HG03064 (cell line): ENCODE measurements around the gene ATP8A2.
"Not testable (repeated sequence)": the region's sequence is repeated elsewhere in the genome, so short reads cannot be mapped to it uniquely, and the experiment has no call there.

ENCODE experiments used
- ATAC-seq: cut with Tn5 transposase; IDR thresholded peaks from one replicate; pipeline ENCODE4 v1.9.1; 2021; ENCODE audit warnings: low read depth; ENCODE audit not compliant: unreplicated experiment

Gene ATP8A2

DNA sequence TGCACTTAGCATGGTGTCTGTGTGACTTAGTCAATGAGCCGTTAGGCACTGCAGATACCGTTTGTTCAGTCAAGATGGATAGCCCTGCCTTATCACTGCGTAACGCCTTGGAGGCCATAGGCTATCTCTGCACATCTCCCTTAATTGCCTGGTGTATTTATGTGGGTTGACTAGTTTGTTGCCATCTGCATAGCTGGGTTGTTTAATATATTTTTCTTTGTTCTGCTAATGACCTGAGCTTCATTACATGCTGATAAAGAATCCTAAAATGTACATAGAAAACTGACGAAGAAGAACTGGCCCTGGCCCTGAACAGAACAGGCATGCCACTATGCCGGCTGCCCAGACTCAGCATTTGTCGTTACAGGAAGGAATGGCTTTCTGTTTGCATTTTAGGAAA, 382.2 kb downstream of the ATP8A2 start:
- no peak for ATAC-seq

DNA sequence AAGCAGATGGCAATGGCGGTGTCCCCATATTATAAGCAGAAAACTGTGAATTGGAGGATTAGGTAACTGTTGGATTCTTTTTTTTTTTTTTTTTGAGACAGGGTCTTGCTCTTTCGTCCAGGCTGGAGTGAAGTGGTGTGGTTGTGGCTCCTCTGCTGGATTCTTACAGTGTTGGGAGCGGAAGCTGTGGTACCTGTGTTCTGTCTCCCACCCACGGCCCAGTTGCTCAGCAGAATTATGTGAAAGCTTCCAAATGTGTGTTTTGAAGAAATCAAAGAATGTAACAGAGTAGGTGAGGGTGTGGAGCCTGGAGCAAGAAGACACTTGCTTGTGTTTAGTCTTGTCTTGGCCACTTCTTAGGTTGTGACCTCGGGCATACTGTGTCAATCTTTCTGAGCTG, 384.5 kb downstream of the ATP8A2 start:
- no peak for ATAC-seq

DNA sequence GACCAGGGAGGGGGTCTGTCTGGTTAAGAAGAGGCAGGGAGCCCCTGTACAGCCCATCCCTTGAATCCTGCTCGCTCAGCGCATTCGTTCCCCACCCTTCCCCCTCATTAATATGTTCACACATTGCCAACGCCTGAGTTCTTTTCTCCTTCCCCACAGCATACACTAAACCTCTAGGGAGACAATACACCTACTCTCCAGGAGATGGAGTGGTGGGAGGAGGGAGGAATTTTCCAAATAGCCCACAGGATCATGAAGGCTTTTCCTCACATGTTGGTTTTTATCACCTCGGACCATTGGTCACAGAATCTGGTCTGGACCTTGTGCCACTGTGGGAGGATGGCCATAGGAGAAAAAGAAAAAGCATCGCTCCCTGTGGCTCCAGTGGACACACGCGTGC, 385.1 kb downstream of the ATP8A2 start:
- no peak for ATAC-seq

DNA sequence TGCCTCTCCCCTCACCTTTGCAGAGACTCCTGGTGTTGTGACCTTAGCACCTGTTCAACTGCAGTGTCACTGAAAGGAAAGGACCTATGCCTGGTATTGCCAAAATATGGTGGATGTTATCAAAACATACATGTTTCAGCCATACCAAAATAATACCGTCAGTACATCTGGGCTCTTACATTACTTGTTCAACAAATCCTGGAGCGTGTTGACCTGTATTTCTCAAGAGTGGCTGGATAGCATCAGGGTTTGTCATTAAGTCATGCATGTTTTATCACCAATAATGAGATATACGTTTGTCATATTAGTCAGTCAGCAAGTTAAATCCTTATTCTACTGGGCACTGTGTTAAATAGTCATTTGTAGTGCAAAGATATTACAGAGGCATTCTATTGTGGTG, 389.3 kb downstream of the ATP8A2 start:
- ATAC-seq = no peak

DNA sequence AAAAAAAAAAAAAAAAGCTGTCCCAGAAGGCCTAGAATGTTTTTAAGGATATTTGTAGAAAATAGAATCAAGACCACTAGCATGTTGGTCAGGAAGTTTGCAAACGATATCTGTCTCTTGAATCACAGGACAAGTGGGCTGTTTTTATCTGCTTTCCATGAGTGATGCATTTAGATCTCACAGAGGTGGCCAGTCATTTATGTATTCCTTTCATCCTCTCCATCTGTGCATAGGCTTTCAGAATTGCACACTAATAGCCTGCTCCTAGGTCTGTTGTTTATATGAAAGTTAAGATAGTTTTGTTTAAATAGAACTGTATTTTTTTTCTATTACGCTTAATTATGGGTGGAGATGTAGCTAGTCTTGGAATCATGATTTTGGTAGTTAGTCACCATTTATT, 390.5 kb downstream of the ATP8A2 start:
- ATAC-seq = no peak

DNA sequence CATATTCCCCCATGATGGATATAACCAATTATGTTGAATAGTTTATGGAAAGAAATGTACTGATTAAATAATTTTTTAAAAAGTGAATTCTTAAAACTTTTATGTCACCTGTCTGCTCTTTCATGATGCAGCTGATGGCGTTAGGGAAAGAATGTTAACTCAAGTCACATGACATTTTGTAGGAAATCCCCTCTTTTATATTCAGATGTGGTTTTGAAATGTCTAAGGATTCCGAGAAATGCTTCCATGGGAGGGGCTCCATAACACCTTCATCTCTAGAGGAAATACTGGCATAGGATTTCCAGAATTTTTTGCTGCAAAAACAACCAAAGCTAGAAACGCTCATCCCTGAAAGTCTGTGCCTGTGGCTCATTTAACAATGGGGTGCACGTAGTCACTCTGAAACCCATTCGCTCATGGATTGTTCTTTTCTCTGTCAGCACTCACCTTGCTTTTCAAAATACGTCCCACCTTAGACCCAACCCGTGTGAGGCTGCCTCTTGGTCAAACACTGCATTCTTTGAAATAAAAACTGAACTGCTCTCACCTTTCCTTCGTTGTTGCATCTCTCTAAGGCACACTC, 391.1 kb downstream of the ATP8A2 start:
- ATAC-seq = no peak

DNA sequence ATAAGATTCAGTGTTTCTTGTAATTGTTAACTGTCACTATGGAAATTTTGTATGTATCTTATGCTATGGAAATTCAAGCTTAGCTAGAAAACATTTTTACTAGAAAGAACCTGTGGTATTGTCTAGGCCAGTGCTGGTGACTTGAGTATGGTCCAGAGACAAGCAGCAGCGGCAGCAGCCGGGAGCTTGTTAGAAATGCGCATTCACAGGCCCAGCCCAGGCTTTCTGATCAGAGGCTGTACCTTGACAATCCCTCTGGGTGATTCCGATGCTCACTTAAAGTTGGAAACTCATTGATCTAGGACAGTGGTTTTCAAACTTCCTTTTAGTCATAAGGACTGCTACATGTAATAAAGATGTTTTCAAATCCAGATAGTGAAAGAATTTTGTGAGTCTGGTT, 392.6 kb downstream of the ATP8A2 start:
- ATAC-seq = no peak

DNA sequence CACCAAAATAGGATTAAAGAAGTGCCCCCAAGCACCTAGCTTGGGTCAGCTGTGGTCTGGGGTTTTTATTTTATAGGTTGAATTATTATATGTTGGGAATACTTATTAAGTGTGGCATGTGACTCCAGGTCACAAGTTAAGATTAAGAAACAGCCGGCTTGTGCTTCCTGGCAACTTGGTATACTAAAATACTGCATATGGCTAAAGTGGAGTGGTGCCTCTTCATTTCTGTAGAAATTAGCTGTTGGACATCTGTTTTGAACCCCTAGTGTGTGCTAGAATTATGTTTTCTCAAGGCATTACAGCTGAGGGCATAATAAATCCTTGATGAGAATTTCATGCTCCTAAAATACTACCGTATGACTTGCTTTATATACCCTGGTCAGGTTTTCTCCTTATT, 393.5 kb downstream of the ATP8A2 start:
- no peak for ATAC-seq

DNA sequence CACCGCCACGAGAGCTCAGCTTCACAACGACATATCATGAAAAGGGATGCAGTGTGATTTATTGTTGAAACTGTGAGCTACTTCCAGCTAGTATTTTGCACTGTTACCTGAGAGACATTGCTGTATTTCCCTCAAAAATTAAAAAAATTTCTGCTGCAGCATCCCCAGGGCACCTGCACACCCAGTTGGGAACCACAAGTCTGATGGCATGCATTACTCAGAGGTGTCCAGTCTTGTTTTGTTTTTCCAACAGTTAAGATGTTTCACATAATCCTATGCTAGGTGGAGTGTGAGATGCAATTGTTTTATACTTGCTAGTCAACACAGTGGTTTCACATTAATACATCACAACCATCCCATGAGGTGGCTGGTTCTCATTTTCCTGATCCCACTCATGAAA, 394.8 kb downstream of the ATP8A2 start:
- no peak for ATAC-seq

DNA sequence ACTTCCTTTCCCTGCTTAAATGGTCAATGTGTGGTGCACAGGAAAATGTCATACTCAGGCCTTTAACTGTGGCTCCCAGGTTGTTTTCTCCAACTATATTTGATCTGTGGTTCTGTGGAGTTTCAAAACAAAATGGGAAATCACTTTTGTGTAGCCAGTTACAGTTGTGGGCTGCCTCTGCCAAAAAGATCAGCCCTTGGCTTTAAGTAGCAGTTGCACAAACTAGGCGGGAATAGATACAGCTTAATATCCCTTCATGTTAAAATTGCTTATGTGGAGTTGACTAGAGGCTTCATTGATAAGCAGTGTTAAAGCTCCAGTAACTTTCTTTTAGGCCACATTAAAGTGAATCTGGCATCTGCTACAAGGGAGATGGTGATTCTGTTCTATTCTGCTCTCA, 395.2 kb downstream of the ATP8A2 start:
- no peak for ATAC-seq

DNA sequence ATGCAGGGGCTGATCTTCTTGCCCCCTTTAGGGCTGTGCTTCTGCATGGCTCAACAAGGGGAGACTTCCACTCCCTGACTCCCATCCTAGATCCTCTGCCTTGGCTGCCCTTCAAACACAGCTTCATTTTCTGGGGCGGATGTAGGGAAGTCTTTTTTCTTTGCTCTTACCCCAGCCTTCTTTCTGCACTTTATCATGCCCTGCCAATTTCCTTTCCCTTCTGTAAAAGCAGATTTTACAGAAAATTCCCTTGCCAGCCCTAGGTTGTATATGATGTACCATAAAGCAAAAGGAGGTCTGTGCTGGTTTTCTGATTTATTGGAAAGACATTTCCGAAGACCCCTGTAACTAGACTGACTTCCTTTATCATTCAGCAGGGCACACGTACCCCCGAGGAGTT, 396.6 kb downstream of the ATP8A2 start:
- no peak for ATAC-seq

DNA sequence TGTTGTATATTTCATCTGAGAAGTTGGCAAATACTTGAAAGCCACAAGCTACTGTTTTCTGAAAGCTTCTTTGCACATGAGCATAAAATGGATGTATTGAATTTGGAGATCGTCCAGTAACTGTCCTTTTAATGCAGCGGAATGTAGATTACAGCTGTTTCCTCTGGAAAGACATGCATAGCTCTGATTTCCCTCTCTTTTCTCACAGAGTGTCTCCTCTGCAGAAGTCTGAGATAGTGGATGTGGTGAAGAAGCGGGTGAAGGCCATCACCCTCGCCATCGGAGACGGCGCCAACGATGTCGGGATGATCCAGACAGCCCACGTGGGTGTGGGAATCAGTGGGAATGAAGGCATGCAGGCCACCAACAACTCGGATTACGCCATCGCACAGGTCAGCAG, 397.1 kb downstream of the ATP8A2 start:
- no peak for ATAC-seq

DNA sequence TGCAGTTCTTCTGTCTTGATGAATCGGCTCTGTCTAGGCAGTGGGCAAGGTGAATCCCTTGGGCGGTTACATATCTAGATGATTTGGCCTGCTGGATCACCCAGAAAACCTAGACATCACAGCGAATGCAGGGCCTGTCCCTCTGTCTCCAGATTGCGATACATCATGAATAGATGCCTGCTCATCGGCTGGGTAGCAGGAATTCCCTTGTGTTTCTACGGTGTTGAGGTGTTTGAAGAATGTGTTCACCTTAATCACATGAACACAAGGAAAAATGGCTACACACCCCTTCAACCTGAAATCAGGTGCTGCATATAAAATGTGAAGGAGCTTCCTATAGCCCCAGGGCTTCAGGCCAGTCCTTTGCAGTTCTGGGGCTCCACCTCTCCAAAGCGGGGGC, 398.8 kb downstream of the ATP8A2 start:
- ATAC-seq = no peak

DNA sequence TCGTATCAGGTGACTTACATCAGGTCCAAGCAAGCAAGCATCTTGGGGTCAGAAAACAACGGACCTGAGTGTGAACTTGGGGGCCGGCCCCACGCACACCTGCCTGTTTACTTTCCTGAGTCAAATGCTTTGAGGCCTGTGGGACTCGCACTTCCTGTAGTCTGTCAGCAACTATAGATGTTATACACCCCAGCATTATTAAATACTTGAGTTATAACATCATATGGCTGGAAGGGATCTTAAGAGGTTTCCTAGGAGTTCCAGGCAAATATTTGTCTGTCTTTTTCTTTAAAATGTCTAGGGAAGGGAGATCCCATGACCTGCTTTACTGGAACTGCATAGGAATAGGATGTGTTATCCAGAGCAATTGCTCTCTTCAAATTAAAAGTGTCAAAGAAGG, 399.4 kb downstream of the ATP8A2 start:
- no peak for ATAC-seq

DNA sequence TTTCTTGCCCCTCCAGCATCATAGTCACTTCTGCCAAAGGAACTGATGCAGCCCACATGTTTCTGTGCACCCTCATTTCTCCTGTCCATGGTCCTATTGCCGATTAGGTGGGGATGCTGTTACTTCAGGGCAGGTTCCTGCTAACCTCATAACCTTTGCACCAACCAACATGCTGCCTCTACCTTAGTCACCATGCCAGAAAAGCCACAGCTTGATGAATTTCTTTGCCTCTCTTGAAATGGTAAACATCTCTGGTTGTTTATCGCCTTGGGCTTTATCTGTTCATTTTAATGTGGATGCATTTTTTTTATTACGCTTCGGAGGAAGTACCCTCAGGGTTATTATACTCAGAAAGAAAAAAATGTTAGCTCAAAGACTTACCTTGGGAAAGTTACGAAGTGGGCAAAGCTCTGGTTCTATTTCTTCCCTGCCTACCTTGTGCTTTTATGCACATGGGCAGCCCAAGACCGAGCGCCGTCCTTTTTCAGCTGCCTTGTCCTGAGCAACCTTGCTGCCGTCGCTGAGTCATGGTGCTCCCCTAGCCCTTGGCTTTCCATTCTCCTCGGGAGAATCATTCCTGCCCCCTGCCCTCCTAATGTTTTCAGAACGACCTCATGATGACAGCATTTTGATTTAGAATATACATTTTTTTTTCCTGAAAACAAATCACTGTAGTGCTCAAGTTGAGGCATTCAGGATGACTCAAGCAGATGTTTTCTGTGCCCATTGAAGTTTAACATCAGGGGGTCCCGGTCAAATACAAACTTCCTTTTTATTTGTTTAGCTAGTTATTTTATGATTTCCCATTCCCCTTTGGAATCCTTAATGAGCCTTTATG, 400.1 kb downstream of the ATP8A2 start:
- no peak for ATAC-seq

DNA sequence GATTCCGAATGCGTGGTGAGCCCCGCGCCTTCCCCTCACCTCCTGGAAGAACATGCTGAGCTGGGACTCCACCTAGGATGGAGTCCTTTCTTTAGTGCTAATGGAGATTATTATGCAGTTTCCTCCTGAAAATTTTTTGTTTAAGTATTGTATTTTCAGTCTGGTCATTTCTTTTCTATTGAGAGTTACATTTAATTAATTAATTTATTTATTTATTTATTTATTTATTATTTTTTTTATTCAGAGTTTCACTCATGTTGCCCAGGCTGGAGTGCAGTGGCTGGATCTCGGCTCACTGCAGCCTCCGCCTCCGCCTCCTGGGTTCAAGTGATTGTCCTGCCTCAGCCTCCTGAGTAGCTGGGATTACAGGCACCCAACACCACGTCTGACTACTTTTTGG, 400.8 kb downstream of the ATP8A2 start:
- ATAC-seq = not testable (repeated sequence)

DNA sequence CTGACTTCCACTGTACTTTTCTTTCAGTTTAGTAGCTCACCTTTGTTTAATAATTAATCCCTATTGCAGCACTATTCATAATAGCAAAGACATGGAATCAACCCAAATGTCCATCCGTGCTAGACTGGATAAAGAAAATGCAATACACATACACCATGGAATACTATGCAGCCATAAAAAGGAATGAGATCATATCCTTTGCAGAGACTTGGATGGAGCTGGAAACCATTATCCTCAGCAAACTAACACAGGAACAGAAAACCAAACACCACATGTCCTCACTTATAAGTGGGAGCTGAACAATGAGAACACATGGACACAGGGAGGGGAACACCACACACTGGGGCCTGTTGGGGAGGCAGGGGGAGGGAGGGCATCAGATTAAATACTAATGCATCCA, 402.3 kb downstream of the ATP8A2 start:
- not testable (repeated sequence) for ATAC-seq

DNA sequence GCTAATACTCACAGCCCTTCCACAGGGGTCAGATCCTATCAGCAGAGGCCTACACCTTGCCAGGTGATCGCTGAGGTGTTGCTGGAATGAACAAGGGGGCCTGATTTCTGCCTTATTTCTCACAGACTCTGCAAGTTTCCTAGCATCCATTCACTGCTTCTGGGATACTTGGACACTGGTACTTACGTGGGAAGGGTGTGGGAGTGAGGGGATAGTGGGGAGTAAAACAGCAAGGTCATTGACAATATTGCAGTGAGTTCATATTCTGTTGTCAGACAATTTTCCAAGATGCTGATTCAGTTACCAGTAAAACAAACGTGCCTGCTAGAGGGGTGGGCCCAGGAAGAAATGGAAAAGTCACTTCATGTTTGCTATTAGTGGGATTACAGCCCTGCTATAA, 403.5 kb downstream of the ATP8A2 start:
- ATAC-seq = no peak

DNA sequence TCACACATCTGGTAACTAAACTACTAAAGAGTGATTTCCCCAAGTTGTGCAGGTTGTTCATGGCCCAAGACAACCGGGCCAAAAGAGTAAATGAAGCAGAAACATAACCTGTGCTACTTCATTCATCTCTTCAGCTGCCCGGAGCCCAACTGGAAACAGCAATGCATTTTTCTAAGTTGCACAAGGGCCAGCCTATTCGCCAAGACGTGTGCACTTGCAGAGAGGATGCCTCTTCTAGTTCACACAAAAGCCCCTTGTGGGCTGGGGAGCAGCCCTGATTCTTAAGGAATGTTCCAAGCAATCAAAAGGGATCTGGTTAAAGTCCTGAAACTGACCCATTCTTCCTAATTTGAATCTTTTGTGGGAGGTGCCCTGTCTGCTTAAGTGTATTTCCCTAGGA, 404.2 kb downstream of the ATP8A2 start:
- ATAC-seq = no peak

DNA sequence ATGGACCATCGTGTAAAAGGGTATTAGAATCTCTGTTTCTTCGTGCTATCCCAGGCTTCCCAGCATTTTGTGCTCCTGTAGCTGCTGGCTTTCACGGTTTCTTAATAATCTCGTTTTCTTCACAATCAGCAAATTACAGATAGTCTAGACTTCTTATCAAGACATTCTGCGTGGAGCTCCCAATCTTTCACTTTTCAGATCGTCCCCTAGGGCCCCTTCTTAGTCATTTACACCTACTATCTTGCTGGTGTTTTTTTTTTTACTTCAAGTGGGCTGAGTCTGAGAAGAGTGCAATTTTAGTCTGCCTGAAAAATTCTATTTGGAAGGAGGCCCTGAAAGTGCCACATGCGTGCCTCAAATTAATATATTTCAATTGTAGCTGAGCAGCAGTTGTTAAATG, 404.9 kb downstream of the ATP8A2 start:
- no peak for ATAC-seq

DNA sequence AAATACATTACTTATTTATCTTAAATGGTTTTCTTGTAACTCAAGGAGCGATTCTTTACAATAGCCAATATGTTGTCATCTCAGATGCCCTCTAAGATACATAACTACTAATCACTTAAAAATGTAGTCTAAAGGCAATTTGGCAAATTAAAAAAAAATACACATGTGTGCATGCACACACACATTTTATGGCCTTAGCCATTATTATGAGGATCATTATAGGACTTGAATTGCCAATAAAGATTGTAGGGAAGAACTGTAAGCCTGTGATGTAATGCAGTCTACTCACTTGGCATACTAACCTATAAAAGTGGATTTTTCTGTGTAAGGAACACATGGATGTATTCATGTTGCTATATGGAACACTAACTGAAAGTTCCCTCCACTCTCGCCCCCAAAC, 405.7 kb downstream of the ATP8A2 start:
- no peak for ATAC-seq

DNA sequence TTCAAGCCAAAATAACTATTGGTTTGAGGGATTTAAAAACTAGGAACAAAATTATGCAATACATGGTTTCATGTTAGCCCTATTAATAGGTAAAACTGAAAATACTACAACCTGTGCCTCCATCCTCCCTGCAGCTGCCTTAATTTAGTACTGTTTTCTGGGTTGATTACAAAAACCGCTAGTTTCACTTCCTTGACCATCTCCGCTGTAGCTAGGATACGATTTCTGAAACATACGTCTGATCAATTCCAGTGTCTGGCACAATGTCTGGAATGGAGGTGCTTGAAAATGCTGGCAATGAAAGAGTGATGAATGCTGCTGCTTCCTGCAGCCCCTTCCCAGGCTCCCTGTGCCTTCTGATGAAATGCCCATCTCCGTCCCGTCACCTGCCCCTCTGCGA, 406.6 kb downstream of the ATP8A2 start:
- no peak for ATAC-seq
